Cardiac septum (tissue), 1 donor: ENCODE measurements around the gene C19orf85. TPM values are rescaled to one million over a fixed set of nuclear protein-coding genes. Genes with fewer than 3 reads are reported as not detected.
"Not testable (repeated sequence)": the region's sequence is repeated elsewhere in the genome, so short reads cannot be mapped to it uniquely, and the experiment has no call there.

Source experiments
- DNase-seq: peaks from one replicate; pipeline ENCODE4 v3.0.0-alpha.2; 2020; ENCODE audit warnings: low spot score
- intact Hi-C: fragments of 100-400 bp; cut with DNase I; formaldehyde crosslinking; loops from one replicate; pipeline ENCODE4 v1.14.0; 2022
- long read RNA-seq: library from polyadenylated mRNA; unstranded; transcript quantifications from one replicate; pipeline ENCODE4 v2.0.0, GENCODE V29; 2021
- total RNA-seq: library from RNA; stranded (reverse); fragmentation: NEBNext Ultra II Directional; extraction: Animal tissue kit (Norgen Biotek cat#: 25700); gene quantifications from one replicate; pipeline ENCODE4 v1.2.1, GENCODE V29; 2021
- donor health status: DM: no; HTN: no; CAD: no.

C19orf85 gene
- not detected for total RNA-seq
- long read RNA-seq = 0 reads

GRCh38 chr19:55464662-55465054 is at the start of gene C19orf85:
C19orf85 (minus strand) TSS chr19:55464751; CDS start chr19:55464554, 197 bp downstream.
- intact Hi-C loops = loop anchor here (5.0 kb wide), 1 partner anchor 57 kb away; the partner anchor contains the start of gene UBE2S
- no peak for DNase-seq

- intact Hi-C loops = no loop called here
- no peak for DNase-seq
Observed at GRCh38 chr19:55508120-55508519, 43.6 kb upstream of the C19orf85 start.

GRCh38 chr19:55504981-55505380 is 40.4 kb upstream of the C19orf85 start:
- DNase-seq = no peak
- intact Hi-C loops = loop anchor here (1.0 kb wide), 1 partner anchor 38 kb away; no protein-coding TSS in a partner anchor

GRCh38 chr19:55504252-55504603 is 39.7 kb upstream of the C19orf85 start:
- intact Hi-C loops = loop anchor here (1.0 kb wide), 1 partner anchor 37 kb away; no protein-coding TSS in a partner anchor
- DNase-seq = no peak

GRCh38 chr19:55503502-55504251 is 39.1 kb upstream of the C19orf85 start:
- peak; percentile 96 for DNase-seq
- intact Hi-C loops = loop anchor here (1.0 kb wide), 1 partner anchor 36 kb away; no protein-coding TSS in a partner anchor

- intact Hi-C loops = no loop called here
- no peak for DNase-seq
Observed at GRCh38 chr19:55503157-55503501, 38.6 kb upstream of the C19orf85 start.

- intact Hi-C loops = no loop called here
- DNase-seq = no peak
Observed at GRCh38 chr19:55502197-55502952, 37.8 kb upstream of the C19orf85 start.

- DNase-seq = no peak
- intact Hi-C loops = no loop called here
Observed at GRCh38 chr19:55500368-55500952, 35.9 kb upstream of the C19orf85 start.

GRCh38 chr19:55498246-55498840 is 33.8 kb upstream of the C19orf85 start:
- no peak for DNase-seq
- intact Hi-C loops = no loop called here

- DNase-seq = no peak
- intact Hi-C loops = no loop called here
Observed at GRCh38 chr19:55497763-55498162, 33.2 kb upstream of the C19orf85 start.

GRCh38 chr19:55496820-55497219 is 32.3 kb upstream of the C19orf85 start:
- DNase-seq, intact Hi-C loops: not testable (repeated sequence)

- intact Hi-C loops = no loop called here
- DNase-seq = no peak
Observed at GRCh38 chr19:55495646-55496349, 31.2 kb upstream of the C19orf85 start.

GRCh38 chr19:55494172-55494761 is 29.7 kb upstream of the C19orf85 start:
- intact Hi-C loops = no loop called here
- DNase-seq = no peak

- DNase-seq = no peak
- intact Hi-C loops = no loop called here
Observed at GRCh38 chr19:55493645-55494171, 29.2 kb upstream of the C19orf85 start.

- intact Hi-C loops = no loop called here
- DNase-seq = no peak
Observed at GRCh38 chr19:55493052-55493644, 28.6 kb upstream of the C19orf85 start.

- intact Hi-C loops = no loop called here
- DNase-seq = no peak
Observed at GRCh38 chr19:55492362-55492944, 27.9 kb upstream of the C19orf85 start.

GRCh38 chr19:55491546-55492360 is 27.2 kb upstream of the C19orf85 start:
- no peak for DNase-seq
- intact Hi-C loops = no loop called here
